ENCODE data around the gene FCN1. TPM values are rescaled to one million over a fixed set of nuclear protein-coding genes. Genes with fewer than 3 reads are reported as not detected.

FCN1 gene
- total and polyA plus RNA-seq, 2 of the 8 experiments (the other 6 are each of a cell fraction or from before 2014, with no cell fraction given), result not detected

DNA sequence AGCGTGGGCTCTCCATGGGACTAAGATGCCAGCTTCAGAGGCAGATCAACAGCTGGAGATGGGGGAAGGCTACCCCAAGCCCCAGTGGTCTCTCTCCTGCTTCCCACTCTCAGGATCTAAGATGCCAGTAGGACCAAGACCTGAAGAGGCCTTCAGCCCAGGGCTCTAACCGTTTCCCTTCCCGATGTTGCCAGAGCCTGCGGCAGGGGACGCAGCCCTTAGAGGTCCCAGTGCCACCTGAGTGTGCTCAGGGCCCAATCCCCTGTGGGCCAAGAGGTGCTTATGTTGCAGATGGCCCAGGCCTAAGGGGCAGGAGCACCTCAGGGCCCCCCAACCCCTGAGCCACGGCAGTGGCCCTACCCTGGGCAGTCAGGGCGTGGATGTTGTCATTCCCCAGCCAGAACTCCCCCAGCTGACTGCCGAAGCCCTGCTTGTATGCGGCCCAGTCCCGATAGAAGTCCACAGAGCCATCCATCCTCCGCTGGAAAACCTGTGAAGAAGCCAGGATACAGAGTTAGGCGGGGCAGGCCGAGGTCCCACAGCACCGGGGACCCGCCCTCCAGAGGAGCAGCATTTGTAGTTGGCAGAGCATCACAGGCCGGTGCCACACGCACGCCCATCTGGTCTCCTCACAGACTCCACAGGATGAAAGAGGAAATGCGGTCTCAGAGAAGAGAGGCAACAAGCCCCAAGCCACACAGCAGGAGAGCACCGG is 5.4 kb downstream of the FCN1 start:
- Histone ChIP-seq H3K18ac (ENCODE audit: extremely low read depth, low read length) (no peak overlapping the region), H4K8ac (ENCODE audit: extremely low read depth, insufficient read depth, low read length) (no peak overlapping the region), H4K20me1 (replicated peaks in 1 of 2; ENCODE audit: control insufficient read depth in 1 of 2, insufficient read depth in 2 of 2, low read length in 2 of 2) (no peaks in the 10 kb centered on the region), H4K5ac (ENCODE audit: insufficient read length, low read depth, low read length) (no peak overlapping the region), H3K4ac (replicated peaks; ENCODE audit: insufficient read length, low read depth, low read length) (no peak overlapping the region), H4K91ac (replicated peaks; ENCODE audit: insufficient read length, low read length) (no peak overlapping the region), H2BK120ac (replicated peaks; ENCODE audit: low read depth, low read length) (no peak overlapping the region), H2BK20ac (ENCODE audit: low read length) (no peak overlapping the region), H2BK15ac (ENCODE audit: low read length) (no peak overlapping the region), H3K14ac (ENCODE audit: insufficient read length) (no peak overlapping the region), H3K4me1 (replicated peaks in 1 of 4; ENCODE audit: control insufficient read depth in 3 of 4, insufficient read depth in 4 of 4, low read length in 3 of 4) (no peaks in the 10 kb centered on the region; a peak in 1 of 7 replicates), H3K23ac (ENCODE audit: insufficient read length) (no peak overlapping the region), H3K79me1 (ENCODE audit: low read depth, low read length) (no peaks in the 10 kb centered on the region), H3K9me3 (ENCODE audit: insufficient read depth in 2 of 2, low read depth in 1 of 2, low read length in 1 of 2) (no peaks in the 10 kb centered on the region), H2AK5ac (ENCODE audit: low read depth, low read length) (no peak overlapping the region), H3K27me3 (replicated peaks in 1 of 4; ENCODE audit: control insufficient read depth in 3 of 4, extremely low read depth in 1 of 4, insufficient read depth in 3 of 4, low read length in 3 of 4) (no peaks in the 10 kb centered on the region), H2BK5ac (ENCODE audit: low read depth, low read length) (no peak overlapping the region), H3K36me3 (ENCODE audit: control insufficient read depth in 2 of 4, insufficient read depth in 4 of 4, low read length in 3 of 4) (no peaks in the 10 kb centered on the region), H2BK12ac (ENCODE audit: low read depth, low read length) (no peak overlapping the region), H3K79me2 (ENCODE audit: control insufficient read depth in 1 of 2, insufficient read depth in 2 of 2, low read length in 2 of 2) (no peaks in the 10 kb centered on the region), H3K9ac (replicated peaks in 1 of 4; ENCODE audit: extremely low read depth in 1 of 4, low read depth in 3 of 4, low read length in 3 of 4) (no peak overlapping the region), H3K56ac (replicated peaks; ENCODE audit: insufficient read length, low read depth, low read length) (no peak overlapping the region), H3K23me2 (ENCODE audit: low read depth, low read length) (no peaks in the 10 kb centered on the region), H3K4me3 (ENCODE audit: extremely low read depth in 1 of 4, insufficient read depth in 2 of 4, low read depth in 3 of 4, low read length in 4 of 4) (no peak overlapping the region), H3K4me2 (ENCODE audit: insufficient read depth in 1 of 2, low read depth in 2 of 2, low read length in 2 of 2) (no peak overlapping the region), H3K27ac (ENCODE audit: low read depth, low read length) (no peak overlapping the region), H2AFZ (ENCODE audit: low read length) (no peak overlapping the region)
- ChIA-PET CTCF (ENCODE audit: partially characterized antibody) (interaction anchor here (1.7 kb wide), 1 partner anchor 72 kb away, joined by 3 read pairs; no protein-coding TSS in a partner anchor), POLR2A (ENCODE audit: partially characterized antibody) (no interaction called here)
- WGBS, 2 experiments (ENCODE audit: extremely low coverage in 1 of 2, insufficient coverage in 1 of 2, insufficient read length in 1 of 2, insufficient replicate concordance in 2 of 2, low coverage in 1 of 2, low lambda C conversion rate in 2 of 2, missing lambda C conversion rate in 1 of 2), result 88% methylated on average over 19 of the region's 20 CpGs; no CpG with 5 or more reads in 1 of the 2 experiments
- FAIRE-seq (no peak), DNase-seq (ENCODE audit: low read depth in 1 of 2, low spot score in 2 of 2) (no peak)
- no peak for TF ChIP-seq TAF7 (optimal IDR thresholded peaks at IDR 0.05; ENCODE audit: borderline replicate concordance, low read depth, low read length)
- no peak for TF ChIP-seq GABPA (IDR thresholded peaks at IDR 0.05; ENCODE audit: borderline replicate concordance, insufficient read depth, low read length)
- no peak for TF ChIP-seq SP2 (IDR thresholded peaks at IDR 0.05; ENCODE audit: low read length)
- no peak for TF ChIP-seq BACH1 (IDR thresholded peaks at IDR 0.05; ENCODE audit: low read length)
- TF ChIP-seq TEAD4 (IDR thresholded peaks at IDR 0.05; ENCODE audit: low read depth, low read length), result no peak
- TF ChIP-seq TBP (IDR thresholded peaks at IDR 0.05; ENCODE audit: low read depth, low read length), result no peak
- no peak for TF ChIP-seq JUND (IDR thresholded peaks at IDR 0.05; ENCODE audit: low read length)
- TF ChIP-seq EGR1 (IDR thresholded peaks at IDR 0.05; ENCODE audit: borderline replicate concordance, low read depth, low read length), result no peak
- no peak for TF ChIP-seq RXRA (IDR thresholded peaks at IDR 0.05; ENCODE audit: insufficient read depth, low read depth, low read length)
- no peak for TF ChIP-seq HDAC6 (IDR thresholded peaks at IDR 0.05; ENCODE audit: low read depth, low read length)
- TF ChIP-seq CREB1 (IDR thresholded peaks at IDR 0.05), result no peak
- TF ChIP-seq JUN (IDR thresholded peaks at IDR 0.05; ENCODE audit: low read depth, low read length), result no peak
- TF ChIP-seq KDM5A (IDR thresholded peaks at IDR 0.05; ENCODE audit: low read length), result no peak
- TF ChIP-seq HDAC2 (IDR thresholded peaks at IDR 0.05; ENCODE audit: borderline replicate concordance in 1 of 2, low read depth in 2 of 2, low read length in 2 of 2), result no peak

Data from H1 (cell line).